GM18858 (cell line): ENCODE data around the gene MCF2.

Experiments used
- ATAC-seq: cut with Tn5 transposase; IDR thresholded peaks from one replicate; pipeline ENCODE4 v1.9.1; 2021; ENCODE audit not compliant: unreplicated experiment

The MCF2 gene

DNA sequence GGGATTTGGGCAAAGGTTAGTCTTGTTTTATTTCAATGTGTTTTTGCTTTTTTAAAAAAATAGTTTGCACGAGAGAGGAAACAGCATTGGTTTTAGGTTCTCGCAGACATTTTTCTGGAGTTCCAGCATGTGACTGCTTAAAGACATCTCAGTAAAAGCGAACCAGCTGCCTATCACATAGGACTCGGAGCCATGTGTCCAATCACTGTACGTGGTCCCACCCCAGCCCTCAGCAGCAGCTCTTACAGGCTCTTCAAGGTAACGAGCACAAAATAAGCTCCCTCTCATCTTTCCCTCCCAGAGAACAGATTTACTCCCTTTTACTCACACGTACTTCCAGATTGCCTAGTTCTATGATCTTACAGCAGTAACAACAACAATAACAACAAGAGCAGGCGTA lies 68.7 kb downstream of the MCF2 start:
- ATAC-seq = no peak

DNA sequence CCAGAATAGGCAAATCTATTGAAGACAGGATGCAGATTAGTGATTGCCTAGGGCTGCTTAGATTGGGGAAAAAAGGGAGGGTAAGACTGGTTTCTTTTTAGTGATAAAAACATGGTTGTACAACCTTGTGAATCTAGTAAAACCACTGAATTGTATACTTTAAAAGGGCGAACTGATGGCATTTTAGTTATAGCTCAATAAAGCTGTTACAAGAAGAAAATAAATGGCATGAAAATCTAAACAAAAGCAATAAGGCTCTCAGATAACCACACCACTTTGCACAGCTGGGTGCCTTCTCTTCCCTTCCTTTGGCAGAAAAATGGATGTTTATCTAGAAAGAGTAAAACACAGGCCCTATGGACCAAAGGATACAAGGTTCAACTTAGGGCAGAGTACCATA lies 107.9 kb downstream of the MCF2 start:
- ATAC-seq = no peak

DNA sequence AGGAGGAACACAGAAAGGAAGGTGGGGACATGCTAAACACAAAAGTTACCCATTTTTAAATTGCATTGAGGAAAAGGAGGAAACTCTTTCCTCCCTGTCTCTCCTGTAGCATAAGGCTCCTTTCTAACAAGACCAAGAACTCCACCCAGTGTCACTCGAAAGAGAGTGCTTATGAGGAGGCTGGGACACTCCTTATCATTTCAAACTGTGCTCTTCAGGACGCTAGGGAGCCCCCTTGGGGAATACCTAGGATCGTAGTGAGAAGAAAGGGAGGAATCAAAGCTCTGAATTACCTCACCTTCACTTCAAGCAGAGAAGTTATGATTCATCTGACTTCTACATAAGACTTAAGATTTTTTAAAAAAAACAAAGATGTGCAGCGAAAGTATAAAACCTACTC lies 111.9 kb downstream of the MCF2 start:
- ATAC-seq = no peak

DNA sequence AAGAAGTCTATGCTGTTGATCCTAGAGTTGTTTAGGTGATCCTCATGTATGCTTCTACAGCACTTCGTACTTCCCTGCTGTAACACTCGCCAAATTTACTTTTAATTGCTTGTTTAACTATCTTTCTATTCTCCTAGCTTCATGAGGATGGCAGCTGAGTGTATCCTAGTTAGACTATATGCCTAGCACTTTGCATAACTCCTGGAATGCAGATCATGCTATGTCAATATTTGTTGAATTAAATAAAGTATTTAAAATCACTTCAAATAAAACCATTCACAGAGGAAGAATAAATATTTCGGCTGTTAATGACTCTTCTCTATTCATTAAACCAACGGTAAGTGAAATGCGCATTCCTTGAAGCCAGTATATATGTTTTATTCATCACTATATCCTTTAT lies 122.4 kb downstream of the MCF2 start:
- ATAC-seq = no peak

DNA sequence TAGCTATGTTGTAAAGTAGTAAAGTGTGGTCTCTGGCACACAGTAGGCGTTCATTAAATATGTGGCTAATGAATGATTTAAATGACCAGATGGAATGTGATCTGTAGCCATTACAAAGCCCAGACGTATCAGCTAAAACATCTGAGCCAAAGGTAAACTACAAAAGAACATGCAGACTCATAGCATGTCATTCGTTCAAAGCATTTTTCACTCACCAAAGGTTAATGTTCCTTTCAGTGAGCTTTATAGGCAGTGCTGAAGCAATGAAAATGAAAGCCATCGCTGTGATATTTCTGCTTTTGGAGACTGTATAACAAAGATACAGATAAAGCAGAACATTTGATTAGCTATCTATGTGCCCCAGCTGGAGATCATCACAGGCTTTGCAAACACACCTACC lies 126.9 kb downstream of the MCF2 start:
- no peak for ATAC-seq

DNA sequence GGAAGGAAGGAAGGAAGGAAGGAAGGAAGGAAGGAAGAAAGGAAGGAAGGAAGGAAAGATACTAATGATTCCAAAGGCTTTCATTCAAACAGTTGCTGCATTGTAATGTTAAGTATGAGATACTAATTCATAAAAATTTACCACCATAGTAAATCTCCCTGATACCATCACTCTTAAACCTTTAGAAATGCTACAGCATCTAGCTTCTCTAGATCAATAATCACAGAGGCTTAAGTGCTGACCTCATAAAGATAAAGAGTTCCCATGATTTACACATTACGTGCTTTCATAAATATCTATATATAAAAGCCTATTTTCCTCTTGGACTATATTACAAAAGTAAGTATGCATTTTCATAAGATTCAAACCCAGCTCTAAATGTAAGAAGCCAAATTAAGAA lies 141.0 kb downstream of the MCF2 start:
- ATAC-seq = no peak

DNA sequence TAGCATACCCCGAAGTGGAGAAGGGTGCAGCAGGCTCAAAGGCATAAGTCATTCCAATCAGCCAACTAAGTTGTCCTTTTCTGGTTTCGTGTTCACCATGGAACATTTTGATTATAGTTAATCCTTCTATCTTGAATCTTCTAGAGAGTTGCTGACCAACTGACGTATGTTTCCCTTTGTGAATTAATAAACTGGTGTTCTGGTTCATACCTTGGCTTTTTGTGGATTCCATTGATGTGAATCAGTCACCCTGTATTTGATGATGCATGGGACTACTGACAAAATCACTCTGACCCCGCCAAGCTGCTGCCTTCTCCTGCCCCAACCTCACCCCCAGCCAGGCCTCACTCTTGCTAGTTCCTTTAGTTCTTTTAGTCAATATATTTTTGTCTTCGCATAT lies 144.7 kb downstream of the MCF2 start:
- no peak for ATAC-seq

DNA sequence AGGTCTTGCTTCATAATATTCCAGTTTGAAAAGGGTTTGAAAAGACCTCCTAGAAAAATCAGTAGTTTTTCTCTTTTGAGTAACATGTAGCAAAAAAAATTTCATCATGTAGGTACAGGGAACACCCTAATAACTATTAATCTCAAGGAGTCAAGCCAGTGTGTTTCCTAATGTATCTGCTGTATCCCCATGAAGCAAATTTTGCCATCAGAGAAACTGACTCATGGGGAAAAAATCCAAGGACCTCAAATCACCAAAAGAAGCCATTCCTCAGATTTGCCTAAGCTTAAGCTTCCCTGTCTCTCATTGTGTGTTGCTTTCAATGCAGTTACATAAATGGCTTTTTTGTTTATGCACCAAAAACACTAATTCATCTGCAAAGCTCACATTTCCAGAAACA lies 147.7 kb downstream of the MCF2 start:
- no peak for ATAC-seq

DNA sequence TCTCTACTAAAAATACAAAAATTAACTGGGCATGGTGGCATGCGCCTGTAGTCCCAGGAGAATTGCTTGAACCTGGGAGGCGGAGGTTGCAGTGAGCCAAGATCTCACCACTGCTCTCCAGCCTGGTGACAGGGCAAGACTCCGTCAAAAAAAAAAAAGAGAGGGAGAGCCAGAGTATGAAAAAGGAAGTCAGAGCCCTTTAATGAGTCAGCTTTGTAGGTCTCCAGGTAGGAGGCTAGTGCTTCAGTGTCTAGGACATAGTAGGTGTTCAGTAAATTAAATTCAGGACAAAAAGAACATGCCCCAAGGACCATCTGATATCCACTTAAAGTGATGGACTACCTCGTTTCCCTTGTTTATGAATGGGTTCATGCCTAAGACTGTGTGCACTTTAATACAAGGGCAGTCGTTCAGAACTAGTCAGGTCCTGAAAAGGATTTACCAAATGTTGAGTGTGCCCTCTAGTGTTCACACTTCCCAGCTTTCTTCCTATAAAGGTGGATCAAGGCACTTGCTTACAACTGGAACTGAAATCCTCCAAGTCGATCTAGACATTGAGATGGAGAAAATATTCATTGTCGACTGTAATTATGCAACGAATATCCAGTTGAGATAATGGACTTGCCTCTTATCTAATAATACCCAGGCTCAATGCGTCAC lies 148.5 kb downstream of the MCF2 start:
- ATAC-seq = peak; percentile 81

DNA sequence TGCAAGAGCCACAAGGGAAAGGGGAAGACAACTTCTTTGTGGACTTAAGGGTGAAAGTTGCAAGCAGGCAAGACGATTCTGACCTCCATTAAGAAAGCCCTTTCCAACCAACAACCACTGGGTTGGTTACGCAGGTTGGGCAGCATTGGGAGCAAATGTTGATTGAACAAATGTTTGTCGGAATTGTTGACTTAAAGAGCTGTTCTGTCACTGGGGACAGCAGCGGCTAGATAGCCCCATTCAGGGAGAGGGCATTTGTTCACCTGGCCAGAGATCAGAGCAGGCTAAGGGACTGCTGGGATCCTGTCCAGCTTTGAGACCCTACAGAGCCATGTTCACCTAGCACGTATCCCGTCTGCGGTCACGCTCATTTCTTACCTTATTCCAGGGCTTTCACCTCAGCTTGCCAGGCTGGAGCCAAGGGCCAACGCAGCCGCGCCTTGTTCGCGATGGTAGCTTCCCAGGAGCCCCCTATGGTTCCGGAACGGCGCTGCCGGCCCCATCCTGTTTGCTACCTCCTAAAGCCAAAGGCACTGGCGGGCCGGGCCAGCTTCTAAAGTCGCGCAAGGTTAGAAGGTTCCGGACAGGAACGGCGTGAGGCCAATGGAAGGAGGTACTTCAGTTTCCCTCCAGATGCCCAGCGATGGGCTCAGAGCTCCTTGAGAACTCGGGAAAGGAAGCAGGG lies 152.8 kb downstream of the MCF2 start:
- no peak for ATAC-seq

DNA sequence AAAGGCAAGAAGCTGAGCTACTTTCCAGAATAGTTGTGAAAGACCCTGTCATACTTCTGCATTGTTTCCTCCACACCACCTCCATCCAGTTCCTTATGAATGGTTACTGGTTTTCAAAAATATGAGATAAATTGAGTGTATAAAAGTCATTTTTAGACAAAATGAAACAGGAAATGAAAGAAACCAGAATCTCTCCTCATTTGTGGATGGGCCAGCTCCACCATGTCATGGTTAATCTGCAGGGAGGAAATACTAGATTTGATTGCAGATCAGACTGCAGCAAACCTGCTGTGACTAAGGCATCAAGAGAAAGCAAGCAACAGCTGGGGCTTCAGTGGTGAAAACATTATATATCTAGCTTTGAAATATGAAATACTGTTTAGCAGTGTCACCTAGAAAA lies 153.6 kb downstream of the MCF2 start:
- peak; percentile 16 for ATAC-seq

DNA sequence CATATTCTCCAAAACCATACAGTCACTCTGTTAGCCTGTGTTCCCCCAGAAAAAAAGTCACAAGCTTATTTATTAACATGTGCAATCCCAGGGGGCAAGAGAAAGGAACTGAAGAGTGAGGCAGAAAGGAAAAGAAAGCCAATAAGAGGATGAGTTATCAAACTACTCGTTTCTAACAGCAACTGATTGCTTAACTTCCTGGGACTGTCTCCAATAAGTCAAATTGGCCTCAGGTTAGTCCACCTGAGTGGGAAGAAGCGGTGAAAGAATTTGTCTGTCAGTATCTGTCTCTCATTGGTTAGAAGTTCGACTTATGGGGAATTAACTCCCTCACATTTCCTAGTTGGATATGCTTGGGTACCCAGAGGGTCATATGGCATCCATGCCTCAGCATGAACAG lies 163.4 kb downstream of the MCF2 start:
- ATAC-seq = no peak

DNA sequence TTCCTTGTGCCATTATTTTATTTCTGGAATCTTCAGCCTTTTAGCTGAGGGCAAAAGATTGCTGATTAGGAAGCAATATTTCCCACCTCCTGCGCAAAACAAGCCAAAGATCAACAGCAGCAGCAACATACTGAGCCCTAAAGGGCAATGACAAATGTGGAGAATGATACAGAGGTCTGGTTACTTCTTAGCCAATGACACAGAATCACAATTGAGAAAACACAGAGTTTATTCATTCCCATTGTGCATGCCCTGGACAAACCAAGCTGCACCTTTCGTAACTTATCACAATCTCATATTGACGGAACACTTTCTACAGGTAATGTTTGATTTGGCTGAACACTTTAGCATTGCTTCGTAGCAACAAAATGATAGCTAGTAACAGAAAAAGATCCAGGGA lies 164.0 kb downstream of the MCF2 start:
- no peak for ATAC-seq

DNA sequence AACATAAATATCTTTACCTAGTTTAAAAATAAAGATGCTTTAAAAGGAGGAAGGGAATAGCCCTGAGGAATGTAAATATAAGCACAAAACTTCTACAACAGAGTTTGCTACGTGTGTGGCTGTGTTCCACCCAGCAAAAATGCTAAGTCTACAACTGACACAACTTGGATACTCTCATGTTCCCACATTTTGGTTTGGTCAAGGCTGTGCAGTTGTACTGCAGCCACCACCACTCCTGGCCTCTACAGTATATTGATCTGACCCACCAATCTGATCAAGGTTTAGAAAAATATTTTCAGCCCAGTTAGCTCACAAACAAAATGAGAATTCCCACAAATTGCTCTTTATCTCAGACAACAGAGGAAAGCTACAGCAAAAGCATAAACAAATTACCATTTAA lies 165.3 kb downstream of the MCF2 start:
- no peak for ATAC-seq

DNA sequence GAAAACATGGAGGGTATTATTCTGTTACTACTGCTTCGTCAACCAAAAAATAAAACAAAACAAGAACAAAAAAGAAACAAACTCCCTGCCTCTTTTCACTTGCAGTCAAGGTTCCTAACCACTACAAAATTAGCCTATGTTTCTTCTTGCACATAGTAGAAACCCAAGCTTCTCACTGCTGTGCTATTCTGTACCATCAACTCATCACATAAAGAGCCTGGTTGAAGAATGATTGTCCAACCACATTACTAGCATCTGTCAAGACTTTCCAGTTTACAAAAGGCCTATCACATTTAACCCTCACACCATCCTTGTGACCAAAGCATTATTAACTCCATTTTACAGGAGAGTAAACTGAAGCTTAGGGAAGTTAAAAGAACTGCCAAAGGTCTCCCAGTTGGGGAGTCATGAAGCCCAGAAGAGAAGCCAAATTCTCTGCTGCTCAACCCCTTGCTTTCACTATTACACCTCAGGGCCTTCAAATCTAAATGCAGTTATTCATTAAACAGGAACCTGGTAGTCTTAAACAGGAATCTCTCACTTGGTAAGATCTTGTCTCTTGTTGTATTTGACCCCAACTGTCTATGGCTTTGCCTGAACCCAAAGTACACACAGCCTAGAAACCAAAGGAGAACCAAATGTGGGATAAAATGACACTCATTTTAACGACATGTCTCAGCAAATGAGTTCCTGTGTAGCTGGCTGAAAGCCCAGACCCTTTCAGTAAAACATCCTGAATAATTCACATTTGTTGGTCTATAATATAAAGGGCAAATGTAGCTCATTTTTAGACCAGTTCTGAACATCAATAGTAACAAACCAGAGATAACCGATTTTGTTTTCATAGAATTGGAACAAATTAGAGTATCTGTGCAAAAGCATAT lies 168.8 kb downstream of the MCF2 start:
- no peak for ATAC-seq

DNA sequence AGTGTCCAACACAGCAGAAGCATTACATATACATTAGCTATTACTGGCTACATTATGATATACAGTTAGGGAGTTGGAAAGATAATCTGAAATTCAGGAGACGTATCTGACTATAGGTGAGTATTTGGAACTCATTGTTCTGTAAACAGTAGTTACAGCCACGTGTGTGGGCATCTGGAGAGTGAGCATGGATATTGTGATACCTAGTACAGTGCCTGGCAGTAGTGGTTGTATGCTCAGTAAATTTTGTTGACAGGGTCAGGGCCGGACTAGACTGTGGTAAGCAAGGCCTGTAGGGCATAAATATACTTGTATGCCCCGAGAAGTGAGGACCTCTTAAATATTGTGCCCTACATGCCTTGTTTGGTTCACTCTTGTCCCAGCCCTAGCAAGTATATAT lies 174.5 kb downstream of the MCF2 start:
- no peak for ATAC-seq

DNA sequence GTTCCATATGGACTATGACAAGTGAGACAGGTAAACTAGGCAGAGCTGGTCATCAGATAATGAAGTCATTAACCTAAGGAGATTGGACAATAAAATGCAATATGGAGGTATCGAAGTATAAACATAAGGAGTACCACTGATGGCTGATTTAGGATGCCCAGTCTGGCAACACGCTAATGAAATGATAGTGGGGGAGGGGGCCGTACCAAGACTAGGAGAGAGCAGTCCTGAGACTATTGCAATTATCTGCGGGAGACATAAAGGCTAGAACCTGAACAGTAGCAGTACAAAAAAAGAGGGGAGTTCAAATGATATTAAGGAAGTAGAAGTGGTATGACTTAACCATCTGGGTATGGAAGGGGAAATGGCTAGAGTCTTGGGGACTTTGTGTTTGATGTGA lies 175.1 kb downstream of the MCF2 start:
- no peak for ATAC-seq
